GM23248 (cell line): ENCODE results near the gene LEF1. TPM values are rescaled to one million over a fixed set of nuclear protein-coding genes. Genes with fewer than 3 reads are reported as not detected.

Experiments used
- DNase-seq: peaks from one replicate; pipeline ENCODE4 v3.0.0-alpha.2; 2015
- H2AFZ ChIP-seq: fragments of 200-600 bp; sonication (generic); 2 replicates; pipeline ENCODE4 v1.6.1; 2016; ENCODE audit warnings: antibody characterized with exemption
- H3F3A ChIP-seq: fragments of 200-600 bp; sonication (generic); 2 replicates; pipeline ENCODE4 v1.6.1; 2016; ENCODE audit warnings: mild to moderate bottlenecking, antibody characterized with exemption, mixed run types; ENCODE audit not compliant: insufficient read depth
- H3K27ac ChIP-seq: fragments of 200-600 bp; sonication (generic); 2 replicates; pipeline ENCODE4 v1.5.1; 2016; ENCODE audit warnings: mild to moderate bottlenecking
- H3K27me3 ChIP-seq: fragments of 200-600 bp; sonication (generic); replicated peaks from 2 replicates; pipeline ENCODE4 v1.6.1; 2016; ENCODE audit warnings: mild to moderate bottlenecking; ENCODE audit not compliant: insufficient read depth
- H3K36me3 ChIP-seq: fragments of 200-600 bp; sonication (generic); 2 replicates; pipeline ENCODE4 v1.6.1; 2016; ENCODE audit warnings: low read depth, mild to moderate bottlenecking
- H3K4me1 ChIP-seq: fragments of 200-600 bp; sonication (generic); 2 replicates; pipeline ENCODE4 v1.6.1; 2016; ENCODE audit warnings: mild to moderate bottlenecking; ENCODE audit not compliant: insufficient read depth
- H3K4me2 ChIP-seq: fragments of 200-600 bp; sonication (generic); one replicate; pipeline ENCODE4 v1.6.1; 2016; ENCODE audit warnings: mild to moderate bottlenecking; ENCODE audit not compliant: unreplicated experiment
- H3K4me3 ChIP-seq: fragments of 200-600 bp; sonication (generic); 2 replicates; pipeline ENCODE4 v1.5.1; 2016; ENCODE audit warnings: mild to moderate bottlenecking
- H3K79me2 ChIP-seq: fragments of 200-600 bp; sonication (generic); 2 replicates; pipeline ENCODE4 v1.6.1; 2016; ENCODE audit warnings: mild to moderate bottlenecking; ENCODE audit not compliant: insufficient read depth
- H3K9ac ChIP-seq: fragments of 200-600 bp; sonication (generic); 2 replicates; pipeline ENCODE4 v1.6.1; 2016; ENCODE audit warnings: mild to moderate bottlenecking
- H3K9me2 ChIP-seq: fragments of 200-600 bp; sonication (generic); 2 replicates; pipeline ENCODE4 v1.6.1; 2016; ENCODE audit warnings: mixed run types, mild to moderate bottlenecking, moderate library complexity; ENCODE audit not compliant: insufficient read depth
- H3K9me3 ChIP-seq: fragments of 200-600 bp; sonication (generic); one replicate; pipeline ENCODE4 v1.6.1; 2017; ENCODE audit warnings: low read depth
- H4K20me1 ChIP-seq: fragments of 200-600 bp; sonication (generic); 2 replicates; pipeline ENCODE4 v1.6.0; 2016; ENCODE audit not compliant: insufficient read depth
- EZH2 ChIP-seq: fragments of 200-600 bp; sonication (generic); IDR thresholded peaks from 2 replicates; pipeline ENCODE4 v1.6.1; 2018; ENCODE audit warnings: antibody characterized with exemption, mild to moderate bottlenecking; ENCODE audit not compliant: insufficient read depth, poor library complexity, severe bottlenecking
- EZH2phosphoT487 ChIP-seq: fragments of 200-600 bp; sonication (generic); IDR thresholded peaks from 2 replicates; pipeline ENCODE4 v1.6.1; 2018; ENCODE audit warnings: antibody characterized with exemption, moderate library complexity, mild to moderate bottlenecking, low read depth; ENCODE audit not compliant: insufficient read depth
- WGBS, 2 experiments: methylation state at CpG; one replicate each; pipeline ENCODE4 v1.1.6; 2015 to 2017; ENCODE audit warnings: low lambda C conversion rate in 2 of 2, low coverage in 1 of 2; ENCODE audit errors: missing lambda C conversion rate in 2 of 2; 5-methylcytosine and 5-hydroxymethylcytosine counted together
- in situ Hi-C: fragments of 300-500 bp; cut with MboI; formaldehyde crosslinking; loops from 2 replicates; pipeline ENCODE4 v1.15.0; 2020
- polyA plus RNA-seq: library from polyadenylated mRNA; unstranded; fragments of >200 nt; fragmentation: Nextera tagmentation; extraction: Ambion mirVana; gene quantifications from 2 replicates; pipeline ENCODE4 v1.2.1, GENCODE V29; 2016
- total RNA-seq: library from RNA; depleted of rRNA; stranded (reverse); fragments of >200 nt; shearing (Covaris generic); gene quantifications from 2 replicates; pipeline ENCODE4 v1.2.3, GENCODE V29; 2014

The LEF1 gene
- total and polyA plus RNA-seq, 2 experiments from 2014 or later = 0.23 TPM; not detected in 1

GRCh38 chr4:108192935-108193334 lies 24.2 kb upstream of the LEF1 start:
- Histone ChIP-seq H3K9ac (no peak overlapping the region), H3K36me3 (no peaks in the 10 kb centered on the region), H3K27ac (no peak overlapping the region), H3K9me3 (no peaks in the 10 kb centered on the region), H4K20me1 (no peaks in the 10 kb centered on the region), H2AFZ (no peak overlapping the region), H3K79me2 (no peaks in the 10 kb centered on the region), H3F3A (no peaks in the 10 kb centered on the region), H3K4me3 (no peak overlapping the region), H3K4me1 (no peaks in the 10 kb centered on the region), H3K27me3 (peaks cover 17% of the 10 kb centered on the region), H3K4me2 (no peak overlapping the region), H3K9me2 (no peaks in the 10 kb centered on the region)
- no peak for DNase-seq
- WGBS, 2 experiments = 47 to 67% methylated on average over 3 of the region's 3 CpGs
- TF ChIP-seq EZH2 (no peak), EZH2phosphoT487 (no peak)
- in situ Hi-C loops = no loop called here

- H3K4me1 ChIP-seq = no peaks in the 10 kb centered on the region
- H3K4me3 ChIP-seq = no peak overlapping the region
- H3K9me3 ChIP-seq = no peaks in the 10 kb centered on the region
- H3K79me2 ChIP-seq = no peaks in the 10 kb centered on the region
- no peak overlapping the region for H3K27ac ChIP-seq
- WGBS, 2 experiments = 60 to 75% methylated on average over 3 of the region's 3 CpGs
- no peaks in the 10 kb centered on the region for H3F3A ChIP-seq
- TF ChIP-seq EZH2 = no peak
- TF ChIP-seq EZH2phosphoT487 = no peak
- DNase-seq = no peak
- H4K20me1 ChIP-seq = no peaks in the 10 kb centered on the region
- H3K36me3 ChIP-seq = no peaks in the 10 kb centered on the region
- H3K9me2 ChIP-seq = no peaks in the 10 kb centered on the region
- H2AFZ ChIP-seq = no peak overlapping the region
- peaks cover 12% of the 10 kb centered on the region for H3K27me3 ChIP-seq
- in situ Hi-C loops = no loop called here
- H3K9ac ChIP-seq = no peak overlapping the region
- H3K4me2 ChIP-seq = no peak overlapping the region
Observed at GRCh38 chr4:108192056-108192455, 23.3 kb upstream of the LEF1 start.

- Histone ChIP-seq H3K79me2 (no peaks in the 10 kb centered on the region), H2AFZ (no peak overlapping the region), H3F3A (no peaks in the 10 kb centered on the region), H3K4me1 (no peaks in the 10 kb centered on the region), H3K27me3 (peaks cover 12% of the 10 kb centered on the region), H3K9ac (no peak overlapping the region), H3K27ac (no peak overlapping the region), H3K9me3 (no peaks in the 10 kb centered on the region), H3K9me2 (no peaks in the 10 kb centered on the region), H3K4me2 (no peak overlapping the region), H4K20me1 (no peaks in the 10 kb centered on the region), H3K4me3 (no peak overlapping the region), H3K36me3 (no peaks in the 10 kb centered on the region)
- no peak for DNase-seq
- in situ Hi-C loops = no loop called here
- 43 to 46% methylated on average over 4 of the region's 4 CpGs for WGBS, 2 experiments
- no peak for TF ChIP-seq EZH2phosphoT487
- TF ChIP-seq EZH2 = no peak
Observed at GRCh38 chr4:108191269-108191914, 22.7 kb upstream of the LEF1 start.

GRCh38 chr4:108188770-108189169 lies 20.0 kb upstream of the LEF1 start:
- Histone ChIP-seq H4K20me1 (no peaks in the 10 kb centered on the region), H3K4me2 (no peak overlapping the region), H3K9me3 (no peaks in the 10 kb centered on the region), H3K9me2 (no peaks in the 10 kb centered on the region), H3K27me3 (peaks cover 21% of the 10 kb centered on the region), H3K4me1 (no peaks in the 10 kb centered on the region), H3K36me3 (no peaks in the 10 kb centered on the region), H2AFZ (no peak overlapping the region), H3K27ac (no peak overlapping the region), H3K79me2 (no peaks in the 10 kb centered on the region), H3K4me3 (no peak overlapping the region), H3F3A (no peaks in the 10 kb centered on the region), H3K9ac (no peak overlapping the region)
- TF ChIP-seq EZH2 = no peak
- TF ChIP-seq EZH2phosphoT487 = no peak
- 43 to 58% methylated on average over 2 of the region's 2 CpGs for WGBS, 2 experiments
- in situ Hi-C loops = no loop called here
- no peak for DNase-seq
